Lung (tissue), 12 donors: ENCODE data around the gene SH3BP4. TPM values are rescaled to one million over a fixed set of nuclear protein-coding genes. Genes with fewer than 3 reads are reported as not detected.

ENCODE experiments used
- ATAC-seq: fragments of 200-7000 bp; cut with Tn5 transposase; one replicate; pipeline ENCODE4 v1.9.1; 2020; ENCODE audit warnings: moderate number of reproducible peaks; ENCODE audit not compliant: insufficient read depth, low FRiP score
- DNase-seq, 3 donors: peaks; one replicate each; pipeline ENCODE4 v3.0.0-alpha.2; 2013 to 2017
- H3K27ac ChIP-seq, 2 donors: one replicate each; pipeline ENCODE4 v1.5.1; 2013; ENCODE audit warnings: mild to moderate bottlenecking in 2 of 2, moderate library complexity in 2 of 2, control low read depth in 1 of 2, inconsistent platforms in 1 of 2, low read depth in 1 of 2, low read length in 1 of 2
- H3K27me3 ChIP-seq, 3 donors: one replicate each; pipeline ENCODE4 v1.5.1; 2013; ENCODE audit warnings: low read length in 2 of 3; ENCODE audit not compliant: control insufficient read depth in 3 of 3, insufficient read depth in 3 of 3
- H3K36me3 ChIP-seq, 4 donors: one replicate each; pipeline ENCODE4 v1.5.1; 2013; ENCODE audit warnings: low read length in 4 of 4, mild to moderate bottlenecking in 1 of 4, moderate library complexity in 1 of 4; ENCODE audit not compliant: control insufficient read depth in 4 of 4, insufficient read depth in 4 of 4
- H3K4me1 ChIP-seq, 5 donors: one replicate each; pipeline ENCODE4 v1.5.1; 2013; ENCODE audit warnings: low read length in 5 of 5, mild to moderate bottlenecking in 2 of 5, moderate library complexity in 1 of 5; ENCODE audit not compliant: control insufficient read depth in 5 of 5, insufficient read depth in 5 of 5
- H3K4me3 ChIP-seq: one replicate; pipeline ENCODE4 v1.5.1; 2013; ENCODE audit warnings: mild to moderate bottlenecking, control low read depth, moderate library complexity
- H3K9ac ChIP-seq, 2 donors: one replicate each; pipeline ENCODE4 v1.5.1; 2013; ENCODE audit warnings: low read length in 2 of 2, control low read depth in 1 of 2; ENCODE audit not compliant: insufficient read depth in 1 of 2
- H3K9me3 ChIP-seq, 4 donors: one replicate each; pipeline ENCODE4 v1.5.1; 2013; ENCODE audit warnings: low read length in 3 of 4, mild to moderate bottlenecking in 1 of 4, moderate library complexity in 1 of 4; ENCODE audit not compliant: control insufficient read depth in 4 of 4, insufficient read depth in 3 of 4
- CTCF ChIP-seq: IDR thresholded peaks from 2 replicates; pipeline ENCODE4 v1.5.1; 2012; ENCODE audit warnings: mild to moderate bottlenecking; ENCODE audit errors: control extremely low read depth, extremely low read depth
- WGBS, 2 donors: extraction: QIAGEN DNeasy Blood & Tissue Kit; methylation state at CpG; one replicate each; pipeline ENCODE4 v1.1.7; 2013; 5-methylcytosine and 5-hydroxymethylcytosine counted together
- polyA plus RNA-seq, 2 donors: library from polyadenylated mRNA; stranded (reverse); fragments of 200-250 nt; gene quantifications; one replicate each; pipeline ENCODE4 v1.2.1, GENCODE V29; 2013
- total RNA-seq, 2 donors: library from RNA; depleted of rRNA in 1 of 2; stranded (reverse); fragments of >200 nt in 1 of 2; gene quantifications; one replicate each; pipeline ENCODE4 v1.2.1, GENCODE V29; 2014 to 2021
- donor health status: control.
- donor health status: control.
- donor health status: Bipolar disorder and iron deficiency.
- donor health status: healthy.
- donor health status: DM: yes; HTN: yes; CAD: no.

Gene SH3BP4
- total and polyA plus RNA-seq, 4 donors: 12.0 to 36.5 (median 18.2) TPM

- WGBS, 2 donors: 95 to 98% methylated on average over 8 of the region's 8 CpGs
- peaks cover 0 to 17% (median 4%) of the 10 kb centered on the region in 4 donors for H3K36me3 ChIP-seq
- TF ChIP-seq CTCF: no peak
- no peaks in the 10 kb centered on the region for H3K9me3 ChIP-seq
- no peak overlapping the region for H3K4me3 ChIP-seq
- no peak overlapping the region for H3K27ac ChIP-seq
- H3K4me1 ChIP-seq: peaks cover 0 to 37% (median 23%) of the 10 kb centered on the region in 5 donors
- no peak for ATAC-seq
- no peak for DNase-seq
- no peak overlapping the region for H3K9ac ChIP-seq
- no peaks in the 10 kb centered on the region for H3K27me3 ChIP-seq
Measured at GRCh38 chr2:234997389-234997788, 45.6 kb downstream of the SH3BP4 start.

DNA sequence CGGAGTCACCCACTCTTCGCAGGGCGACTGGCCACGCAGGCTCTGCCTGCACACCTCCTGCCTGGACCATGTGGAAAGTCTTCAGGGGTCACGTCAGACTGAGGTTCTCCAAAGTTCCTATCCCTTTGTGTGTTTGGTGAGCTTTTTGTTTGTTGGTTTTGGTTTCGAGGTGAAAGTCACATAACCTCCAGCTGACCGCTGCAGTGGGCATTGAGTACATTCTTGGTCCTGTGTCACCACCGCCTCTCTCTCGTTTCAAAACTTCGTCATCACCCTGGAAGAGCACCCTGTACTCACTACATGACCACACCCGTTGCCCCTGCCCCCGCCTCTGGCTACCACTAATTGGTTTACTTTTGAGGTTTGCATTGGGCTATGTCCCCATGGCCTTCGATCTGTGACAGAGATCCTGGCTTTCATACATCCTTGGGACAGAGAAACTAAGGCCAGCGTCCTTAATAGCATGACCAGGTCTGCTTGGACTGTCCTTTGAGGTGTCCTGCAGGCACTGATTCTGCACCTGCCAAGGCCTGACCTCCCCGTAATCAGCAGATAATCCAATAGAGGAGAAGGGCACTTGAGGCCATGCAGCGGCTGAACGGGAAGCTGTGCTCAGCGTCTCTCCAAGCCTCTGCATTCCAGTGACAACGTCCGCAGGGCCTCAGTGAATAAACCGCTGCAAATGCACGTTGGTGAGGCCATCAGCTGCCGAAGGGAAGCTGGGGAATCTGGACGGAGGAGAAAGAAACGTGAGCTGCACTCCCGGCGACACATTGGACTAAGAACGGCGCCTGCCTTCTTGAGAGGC, 46.8 kb downstream of the SH3BP4 start:
- Histone ChIP-seq H3K9me3 (no peaks in the 10 kb centered on the region), H3K4me1 (peaks cover 0 to 37% (median 19%) of the 10 kb centered on the region in 5 donors), H3K4me3 (no peak overlapping the region), H3K27me3 (no peaks in the 10 kb centered on the region), H3K27ac (peak overlapping the region in 1 of 2 donors; percentile 20), H3K36me3 (peaks cover 0 to 14% (median 1%) of the 10 kb centered on the region in 4 donors), H3K9ac (no peak overlapping the region)
- WGBS, 2 donors: 73 to 84% methylated on average over 29 of the region's 29 CpGs
- no peak for TF ChIP-seq CTCF
- ATAC-seq (no peak), DNase-seq (peak; percentile 33 to 48 (median 40))

DNA sequence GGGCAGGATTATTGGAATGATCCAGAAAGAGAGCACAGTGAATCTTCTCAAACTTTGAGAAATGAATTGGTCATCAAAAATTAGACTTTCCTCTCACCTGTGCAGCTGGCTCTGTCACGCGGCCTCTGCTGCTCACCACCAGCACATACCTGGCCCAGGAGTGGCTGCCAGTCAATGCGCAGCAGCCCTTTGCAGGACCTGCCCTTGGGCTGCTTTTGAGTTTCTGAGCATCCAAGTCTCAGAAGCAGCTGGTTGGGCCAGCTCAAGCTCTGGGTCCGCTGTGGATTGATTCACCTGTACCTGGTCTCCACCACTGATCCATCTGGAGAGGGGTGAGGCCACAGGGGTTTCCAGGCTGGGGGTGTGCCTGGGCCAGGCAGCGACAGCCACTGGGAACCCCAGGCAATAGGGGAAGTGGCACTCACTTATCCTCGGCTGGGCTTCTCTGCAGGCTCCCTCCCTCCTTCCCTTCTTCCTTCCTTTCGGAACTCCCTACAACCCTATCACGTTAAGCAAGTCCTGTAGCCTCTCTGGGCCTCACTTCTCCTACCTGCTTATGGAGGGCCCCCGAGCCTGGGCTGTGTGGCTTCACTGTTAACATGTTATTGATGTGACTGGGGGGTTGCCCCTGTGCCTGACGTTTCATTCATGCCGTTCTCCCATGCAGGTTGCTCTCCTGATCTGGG, 48.1 kb downstream of the SH3BP4 start:
- no peak for DNase-seq
- TF ChIP-seq CTCF: no peak
- H3K4me3 ChIP-seq: no peak overlapping the region
- H3K9ac ChIP-seq: no peak overlapping the region
- peaks cover 0 to 39% (median 15%) of the 10 kb centered on the region in 5 donors for H3K4me1 ChIP-seq
- H3K36me3 ChIP-seq: peaks cover 0 to 14% (median 1%) of the 10 kb centered on the region in 4 donors
- H3K27ac ChIP-seq: no peak overlapping the region
- H3K27me3 ChIP-seq: no peaks in the 10 kb centered on the region
- no peak for ATAC-seq
- no peaks in the 10 kb centered on the region for H3K9me3 ChIP-seq
- 58 to 71% methylated on average over 11 of the region's 11 CpGs for WGBS, 2 donors
